PC-9 (cell line): ENCODE measurements around the gene SYNPO2L.
"Not testable (repeated sequence)": the region's sequence is repeated elsewhere in the genome, so short reads cannot be mapped to it uniquely, and the experiment has no call there.

Experiments used
- EZH2 ChIP-seq: fragments of 200-600 bp; sonication (generic); IDR thresholded peaks from 2 replicates; pipeline ENCODE4 v1.8.0; 2017; ENCODE audit warnings: antibody characterized with exemption, low read depth
- TF ChIP-seq, protein P1 (sequence below): fragments of 200-600 bp; sonication (generic); conservative IDR thresholded peaks from 2 replicates; pipeline ENCODE4 v1.6.1; 2017; ENCODE audit warnings: mixed run types, antibody characterized with exemption, mild to moderate bottlenecking, moderate library complexity

DNA sequence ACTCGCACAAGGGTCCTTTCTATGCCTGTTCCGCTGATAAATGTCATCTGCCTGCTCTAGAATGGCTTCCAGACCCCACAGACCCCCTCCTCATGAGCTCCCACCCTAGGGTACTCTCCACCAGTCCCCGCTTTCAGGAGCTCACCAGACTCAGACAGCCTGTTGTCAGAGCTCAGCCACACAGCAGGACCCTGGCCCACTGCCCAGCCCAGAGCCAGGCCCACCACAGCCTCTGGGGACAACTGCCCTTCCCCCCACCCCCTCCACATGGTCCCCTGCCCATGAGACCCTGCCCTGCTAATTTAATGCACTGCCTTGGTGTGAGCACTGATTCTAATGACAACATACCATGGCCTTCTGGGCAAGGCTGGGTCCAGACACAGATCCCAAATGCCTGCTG, 9.8 kb upstream of the SYNPO2L start:
- TF ChIP-seq, protein P1, sequence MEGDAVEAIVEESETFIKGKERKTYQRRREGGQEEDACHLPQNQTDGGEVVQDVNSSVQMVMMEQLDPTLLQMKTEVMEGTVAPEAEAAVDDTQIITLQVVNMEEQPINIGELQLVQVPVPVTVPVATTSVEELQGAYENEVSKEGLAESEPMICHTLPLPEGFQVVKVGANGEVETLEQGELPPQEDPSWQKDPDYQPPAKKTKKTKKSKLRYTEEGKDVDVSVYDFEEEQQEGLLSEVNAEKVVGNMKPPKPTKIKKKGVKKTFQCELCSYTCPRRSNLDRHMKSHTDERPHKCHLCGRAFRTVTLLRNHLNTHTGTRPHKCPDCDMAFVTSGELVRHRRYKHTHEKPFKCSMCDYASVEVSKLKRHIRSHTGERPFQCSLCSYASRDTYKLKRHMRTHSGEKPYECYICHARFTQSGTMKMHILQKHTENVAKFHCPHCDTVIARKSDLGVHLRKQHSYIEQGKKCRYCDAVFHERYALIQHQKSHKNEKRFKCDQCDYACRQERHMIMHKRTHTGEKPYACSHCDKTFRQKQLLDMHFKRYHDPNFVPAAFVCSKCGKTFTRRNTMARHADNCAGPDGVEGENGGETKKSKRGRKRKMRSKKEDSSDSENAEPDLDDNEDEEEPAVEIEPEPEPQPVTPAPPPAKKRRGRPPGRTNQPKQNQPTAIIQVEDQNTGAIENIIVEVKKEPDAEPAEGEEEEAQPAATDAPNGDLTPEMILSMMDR = not testable (repeated sequence)
- TF ChIP-seq EZH2 = not testable (repeated sequence)
